H9 (cell line): ENCODE results near the gene VEZT. TPM values are rescaled to one million over a fixed set of nuclear protein-coding genes. Genes with fewer than 3 reads are reported as not detected.

ENCODE experiments used
- DNase-seq: peaks from one replicate; pipeline ENCODE4 v3.0.0-alpha.2; 2017
- H2AFZ ChIP-seq: one replicate; pipeline ENCODE4 v1.6.1; 2013; ENCODE audit warnings: mild to moderate bottlenecking, low read length, control low read depth, moderate library complexity
- H2AK5ac ChIP-seq: 2 replicates; pipeline ENCODE4 v1.6.1; 2013; ENCODE audit warnings: low read length, control low read depth, mixed read lengths; ENCODE audit not compliant: insufficient read length
- H2BK120ac ChIP-seq: one replicate; pipeline ENCODE4 v1.6.1; 2013; ENCODE audit warnings: low read depth, mild to moderate bottlenecking, low read length, control low read depth, inconsistent platforms; ENCODE audit not compliant: poor library complexity, severe bottlenecking
- H2BK12ac ChIP-seq: 2 replicates; pipeline ENCODE4 v1.6.1; 2013; ENCODE audit warnings: low read length, control low read depth, mixed read lengths, low read depth; ENCODE audit not compliant: insufficient read length
- H2BK15ac ChIP-seq: 2 replicates; pipeline ENCODE4 v1.6.1; 2013; ENCODE audit warnings: low read depth, low read length, control low read depth
- H2BK20ac ChIP-seq: one replicate; pipeline ENCODE4 v1.6.1; 2013; ENCODE audit warnings: low read depth, mild to moderate bottlenecking, low read length, control low read depth, inconsistent platforms; ENCODE audit not compliant: poor library complexity, severe bottlenecking
- H2BK5ac ChIP-seq: 2 replicates; pipeline ENCODE4 v1.6.1; 2013; ENCODE audit warnings: low read length, control low read depth, mixed read lengths; ENCODE audit not compliant: insufficient read length
- H3K14ac ChIP-seq: 2 replicates; pipeline ENCODE4 v1.6.1; 2013; ENCODE audit warnings: low read length, control low read depth; ENCODE audit not compliant: insufficient read depth
- H3K18ac ChIP-seq: 2 replicates; pipeline ENCODE4 v1.6.1; 2013; ENCODE audit warnings: low read depth, mild to moderate bottlenecking, mixed read lengths, low read length, control low read depth; ENCODE audit not compliant: insufficient read length
- H3K23ac ChIP-seq: 2 replicates; pipeline ENCODE4 v1.6.1; 2013; ENCODE audit warnings: low read length, control low read depth, mixed read lengths, low read depth; ENCODE audit not compliant: insufficient read length
- H3K23me2 ChIP-seq: 2 replicates; pipeline ENCODE4 v1.6.1; 2013; ENCODE audit warnings: low read depth, mild to moderate bottlenecking, mixed read lengths, low read length, control low read depth; ENCODE audit not compliant: insufficient read length, poor library complexity, severe bottlenecking
- H3K27ac ChIP-seq: 2 replicates; pipeline ENCODE4 v1.5.1; 2013; ENCODE audit warnings: low read length, control low read depth, mixed read lengths, low read depth; ENCODE audit not compliant: insufficient read length
- H3K27me3 ChIP-seq: 2 replicates; pipeline ENCODE4 v1.6.1; 2013; ENCODE audit warnings: low read length, control low read depth, inconsistent platforms; ENCODE audit not compliant: insufficient read depth
- H3K4ac ChIP-seq: 2 replicates; pipeline ENCODE4 v1.6.1; 2013; ENCODE audit warnings: low read depth, mild to moderate bottlenecking, control low read depth, inconsistent platforms, low read length, moderate library complexity
- H3K4me1 ChIP-seq: 2 replicates; pipeline ENCODE4 v1.6.1; 2013; ENCODE audit warnings: low read length, control low read depth, inconsistent platforms; ENCODE audit not compliant: insufficient read depth
- H3K4me2 ChIP-seq: 2 replicates; pipeline ENCODE4 v1.6.1; 2013; ENCODE audit warnings: low read length, control low read depth, mixed read lengths; ENCODE audit not compliant: insufficient read length, insufficient read depth
- H3K56ac ChIP-seq: 2 replicates; pipeline ENCODE4 v1.6.1; 2013; ENCODE audit warnings: low read depth, mild to moderate bottlenecking, mixed read lengths, low read length, control low read depth; ENCODE audit not compliant: insufficient read length
- H3K79me1 ChIP-seq: 2 replicates; pipeline ENCODE4 v1.6.1; 2013; ENCODE audit warnings: low read depth, mild to moderate bottlenecking, moderate library complexity, low read length, control low read depth, inconsistent platforms; ENCODE audit not compliant: insufficient read depth, poor library complexity, severe bottlenecking
- H3K79me2 ChIP-seq: 2 replicates; pipeline ENCODE4 v1.6.1; 2013; ENCODE audit warnings: low read length, control low read depth, inconsistent platforms; ENCODE audit not compliant: insufficient read depth
- H3K9ac ChIP-seq: 2 replicates; pipeline ENCODE4 v1.6.1; 2013; ENCODE audit warnings: low read length, control low read depth, mixed read lengths; ENCODE audit not compliant: insufficient read length; ENCODE audit errors: extremely low read depth
- H3K9me3 ChIP-seq: one replicate; pipeline ENCODE4 v1.6.1; 2013; ENCODE audit warnings: low read depth, low read length, inconsistent platforms; ENCODE audit not compliant: control insufficient read depth
- H3T11ph ChIP-seq: one replicate; pipeline ENCODE4 v1.6.1; 2013; ENCODE audit warnings: mild to moderate bottlenecking, low read length, control low read depth, inconsistent platforms
- H4K20me1 ChIP-seq: one replicate; pipeline ENCODE4 v1.6.1; 2013; ENCODE audit not compliant: control insufficient read depth, insufficient read length, insufficient read depth
- H4K5ac ChIP-seq: 2 replicates; pipeline ENCODE4 v1.6.1; 2013; ENCODE audit warnings: low read depth, mild to moderate bottlenecking, mixed read lengths, low read length, control low read depth; ENCODE audit not compliant: insufficient read length
- H4K8ac ChIP-seq: replicated peaks from 2 replicates; pipeline ENCODE4 v1.6.1; 2013; ENCODE audit warnings: low read length, control low read depth, mixed read lengths, low read depth; ENCODE audit not compliant: insufficient read length
- H4K91ac ChIP-seq: 2 replicates; pipeline ENCODE4 v1.6.1; 2013; ENCODE audit warnings: low read depth, mild to moderate bottlenecking, moderate library complexity, mixed read lengths, low read length, control low read depth; ENCODE audit not compliant: insufficient read length
- H3K27ac Mint-ChIP-seq, 3 experiments: 2 replicates in 2 of 3; 3 replicates in 1 of 3; pipeline ENCODE4 v1.8.0; 2020 to 2021; ENCODE audit warnings: mixed read lengths in 3 of 3, mild to moderate bottlenecking in 1 of 3, moderate library complexity in 1 of 3
- H3K27me3 Mint-ChIP-seq: 2 replicates; pipeline ENCODE4 v1.8.0; 2021; ENCODE audit warnings: low read depth, mild to moderate bottlenecking, moderate library complexity, mixed read lengths
- H3K36me3 Mint-ChIP-seq, 3 experiments: 2 replicates in 2 of 3; 3 replicates in 1 of 3; pipeline ENCODE4 v1.8.0; 2020 to 2021; ENCODE audit warnings: low read depth in 3 of 3, mixed read lengths in 3 of 3; ENCODE audit not compliant: insufficient read depth in 1 of 3
- H3K4me1 Mint-ChIP-seq, 2 experiments: 2 replicates each; pipeline ENCODE4 v1.8.0; 2020; ENCODE audit warnings: mixed read lengths in 2 of 2
- H3K4me3 Mint-ChIP-seq, 2 experiments: 2 replicates in 1 of 2; 3 replicates in 1 of 2; pipeline ENCODE4 v1.8.0; 2020 to 2021; ENCODE audit warnings: mild to moderate bottlenecking in 2 of 2, mixed read lengths in 2 of 2, moderate library complexity in 1 of 2
- H3K9me3 Mint-ChIP-seq, 2 experiments: 2 replicates in 1 of 2; 3 replicates in 1 of 2; pipeline ENCODE4 v1.8.0; 2020; ENCODE audit warnings: mild to moderate bottlenecking in 2 of 2, mixed read lengths in 2 of 2, moderate library complexity in 1 of 2
- WGBS: extraction: QIAGEN DNeasy Blood & Tissue Kit; methylation state at CpG from one replicate; pipeline ENCODE4 v1.1.7; 2013; ENCODE audit warnings: missing lambda C conversion rate, low lambda C conversion rate, mixed read lengths; ENCODE audit not compliant: insufficient read length; ENCODE audit errors: extremely low coverage; 5-methylcytosine and 5-hydroxymethylcytosine counted together
- total RNA-seq: library from RNA; stranded (reverse); gene quantifications from 2 replicates; pipeline ENCODE4 v1.2.1, GENCODE V29; 2021
- TF ChIP-seq, protein P1 (sequence below): fragments of 200-600 bp; sonication (generic); conservative IDR thresholded peaks from 3 replicates; pipeline ENCODE4 v1.8.0; 2021; ENCODE audit warnings: antibody characterized with exemption, mild to moderate bottlenecking

The VEZT gene
- total RNA-seq, 1 experiment from 2014 or later: 69.8 TPM

DNA sequence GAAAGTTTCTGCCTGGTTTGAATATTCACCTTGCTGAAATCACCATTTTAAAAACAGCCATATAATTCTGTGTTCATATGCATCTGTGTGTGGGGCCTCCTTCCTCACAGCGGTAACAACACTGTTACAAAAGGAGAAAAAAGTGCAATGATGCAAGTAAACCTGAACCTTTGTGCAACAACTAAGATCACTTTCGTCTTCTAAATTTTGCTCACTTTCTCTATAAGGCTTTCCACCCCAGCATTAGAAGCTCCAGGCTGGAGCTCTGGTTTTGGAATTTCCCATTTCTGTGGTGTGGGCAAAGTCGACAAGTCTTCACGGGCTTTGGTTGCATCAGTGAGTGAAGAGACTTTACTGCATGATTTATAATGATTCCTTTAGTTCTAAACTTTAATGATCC, 18.7 kb upstream of the VEZT start:
- no peak overlapping the region for H2BK15ac ChIP-seq
- WGBS: no CpG with 5 or more reads among the region's 4 CpGs
- no peak overlapping the region for H2AK5ac ChIP-seq
- peaks cover 12% of the 10 kb centered on the region; the same call in 1 of the 2 replicates for H3K4me1 ChIP-seq
- Mint-ChIP-seq H3K9me3 (no peaks in the 10 kb centered on the region), H3K4me1 (peaks cover 60 to 61% of the 10 kb centered on the region in 2 experiments), H3K27ac (peak overlapping the region; percentile 51 to 94 (median 69); a peak in 6 of 7 replicates), H3K27me3 (no peaks in the 10 kb centered on the region), H3K36me3 (peaks cover 0 to 4% (median 3%) of the 10 kb centered on the region in 3 experiments; a peak in 1 of 7 replicates), H3K4me3 (peak overlapping the region in 1 of 2 experiments; percentile 24; a peak in 3 of 5 replicates)
- H4K20me1 ChIP-seq: no peaks in the 10 kb centered on the region
- no peak overlapping the region for H3K4ac ChIP-seq
- DNase-seq: no peak
- H3K27me3 ChIP-seq: no peaks in the 10 kb centered on the region
- no peak overlapping the region for H4K8ac ChIP-seq
- H3K23me2 ChIP-seq: no peaks in the 10 kb centered on the region
- peaks cover 3% of the 10 kb centered on the region for H3K79me1 ChIP-seq
- TF ChIP-seq, protein P1, sequence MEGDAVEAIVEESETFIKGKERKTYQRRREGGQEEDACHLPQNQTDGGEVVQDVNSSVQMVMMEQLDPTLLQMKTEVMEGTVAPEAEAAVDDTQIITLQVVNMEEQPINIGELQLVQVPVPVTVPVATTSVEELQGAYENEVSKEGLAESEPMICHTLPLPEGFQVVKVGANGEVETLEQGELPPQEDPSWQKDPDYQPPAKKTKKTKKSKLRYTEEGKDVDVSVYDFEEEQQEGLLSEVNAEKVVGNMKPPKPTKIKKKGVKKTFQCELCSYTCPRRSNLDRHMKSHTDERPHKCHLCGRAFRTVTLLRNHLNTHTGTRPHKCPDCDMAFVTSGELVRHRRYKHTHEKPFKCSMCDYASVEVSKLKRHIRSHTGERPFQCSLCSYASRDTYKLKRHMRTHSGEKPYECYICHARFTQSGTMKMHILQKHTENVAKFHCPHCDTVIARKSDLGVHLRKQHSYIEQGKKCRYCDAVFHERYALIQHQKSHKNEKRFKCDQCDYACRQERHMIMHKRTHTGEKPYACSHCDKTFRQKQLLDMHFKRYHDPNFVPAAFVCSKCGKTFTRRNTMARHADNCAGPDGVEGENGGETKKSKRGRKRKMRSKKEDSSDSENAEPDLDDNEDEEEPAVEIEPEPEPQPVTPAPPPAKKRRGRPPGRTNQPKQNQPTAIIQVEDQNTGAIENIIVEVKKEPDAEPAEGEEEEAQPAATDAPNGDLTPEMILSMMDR: no peak
- peak overlapping the region; percentile 81 for H3K27ac ChIP-seq
- no peaks in the 10 kb centered on the region for H3K9me3 ChIP-seq
- H3T11ph ChIP-seq: no peak overlapping the region
- H3K4me2 ChIP-seq: peak overlapping the region; percentile 54
- H4K5ac ChIP-seq: no peak overlapping the region
- H2BK20ac ChIP-seq: no peak overlapping the region
- H3K18ac ChIP-seq: no peak overlapping the region
- H2BK120ac ChIP-seq: no peak overlapping the region
- H3K56ac ChIP-seq: no peak overlapping the region
- peaks cover 4% of the 10 kb centered on the region; the same call in 1 of the 2 replicates for H3K79me2 ChIP-seq
- no peak overlapping the region for H3K9ac ChIP-seq
- no peak overlapping the region for H2AFZ ChIP-seq
- H3K23ac ChIP-seq: no peak overlapping the region
- H2BK5ac ChIP-seq: no peak overlapping the region
- H3K14ac ChIP-seq: no peak overlapping the region
- H4K91ac ChIP-seq: no peak overlapping the region
- H2BK12ac ChIP-seq: no peak overlapping the region
